Activated naive CD8-positive, alpha-beta T cell treated with anti-CD3 and anti-CD28 coated beads, Interleukin-2, amount 50 U/mL, for 16 hours (primary cell): Measurements from ENCODE around the gene BSND.
A peak's percentile ranks its signal among the peaks of the same experiment; 100 is the strongest.

ENCODE experiments used
- DNase-seq: peaks from one replicate; pipeline ENCODE4 v3.0.0-alpha.2; 2020; ENCODE audit warnings: low read depth, low spot score

Gene BSND

GRCh38 chr1:54991939-54992338, 6.8 kb upstream of the BSND start:
- no peak for DNase-seq

DNA sequence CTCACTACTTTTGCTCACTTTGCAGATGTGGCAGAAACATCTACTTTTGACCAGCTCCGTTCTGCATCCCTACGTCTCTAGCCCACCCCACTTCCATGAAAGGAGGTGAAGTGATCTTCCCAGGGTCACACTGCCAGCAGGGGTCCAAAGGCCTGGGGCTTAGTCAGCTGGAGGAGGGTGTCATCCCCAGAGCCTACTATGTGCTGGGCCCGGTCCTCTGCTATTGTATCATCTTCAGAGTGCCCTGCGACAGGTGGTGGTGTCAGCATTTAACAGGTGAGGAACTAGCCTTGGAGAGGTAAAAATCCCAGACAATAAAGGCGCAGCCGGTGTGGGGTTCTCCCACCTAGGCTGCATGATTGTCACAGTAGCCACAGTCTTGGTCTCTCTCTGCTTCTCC, 5.6 kb upstream of the BSND start:
- no peak for DNase-seq

GRCh38 chr1:54994355-54994990, 4.3 kb upstream of the BSND start:
- DNase-seq, result no peak

GRCh38 chr1:54995013-54995760, 3.5 kb upstream of the BSND start:
- no peak for DNase-seq

DNA sequence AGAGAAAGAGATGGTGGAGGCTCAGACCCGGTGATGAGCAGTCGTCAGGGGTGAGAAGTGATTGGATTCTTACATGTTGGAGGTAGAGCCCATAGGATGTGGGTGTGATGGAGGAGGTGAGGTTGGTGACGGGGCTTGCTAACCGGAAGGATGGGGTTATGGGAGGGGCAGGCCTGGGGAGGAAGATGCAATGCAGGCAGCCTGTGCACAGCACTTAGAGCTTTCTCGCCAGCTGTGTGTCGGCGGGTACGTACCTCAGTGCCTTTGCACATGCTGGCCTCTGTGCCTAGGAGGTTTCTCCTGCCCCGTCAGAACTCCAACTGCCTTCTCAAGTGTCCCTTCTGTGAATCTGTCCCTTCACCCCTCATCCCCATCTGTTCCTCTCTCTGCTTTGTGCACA, 2.9 kb upstream of the BSND start:
- DNase-seq, result no peak

GRCh38 chr1:54996359-54996868, 2.3 kb upstream of the BSND start:
- DNase-seq, result peak; percentile 51

- no peak for DNase-seq
Measured at GRCh38 chr1:54996869-54997710, 1.6 kb upstream of the BSND start.

DNA sequence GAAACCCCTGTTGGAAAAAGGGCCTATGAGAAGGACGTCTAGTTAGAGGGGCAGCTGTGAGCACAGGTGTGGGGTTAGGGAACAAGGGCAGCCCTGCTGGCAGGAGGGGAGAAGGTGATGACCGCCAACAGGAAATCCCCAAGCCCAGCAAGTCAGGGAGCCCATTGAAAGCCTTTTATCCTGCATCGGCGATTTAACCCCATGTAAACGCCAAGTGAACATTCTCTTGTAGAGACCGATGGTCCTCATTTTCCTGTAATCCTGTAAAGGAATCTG, 1.1 kb upstream of the BSND start:
- no peak for DNase-seq

- DNase-seq, result no peak
Measured at GRCh38 chr1:54998100-54998499, 633 bp upstream of the BSND start.

GRCh38 chr1:55000110-55001085, 1.7 kb downstream of the BSND start:
- no peak for DNase-seq

DNA sequence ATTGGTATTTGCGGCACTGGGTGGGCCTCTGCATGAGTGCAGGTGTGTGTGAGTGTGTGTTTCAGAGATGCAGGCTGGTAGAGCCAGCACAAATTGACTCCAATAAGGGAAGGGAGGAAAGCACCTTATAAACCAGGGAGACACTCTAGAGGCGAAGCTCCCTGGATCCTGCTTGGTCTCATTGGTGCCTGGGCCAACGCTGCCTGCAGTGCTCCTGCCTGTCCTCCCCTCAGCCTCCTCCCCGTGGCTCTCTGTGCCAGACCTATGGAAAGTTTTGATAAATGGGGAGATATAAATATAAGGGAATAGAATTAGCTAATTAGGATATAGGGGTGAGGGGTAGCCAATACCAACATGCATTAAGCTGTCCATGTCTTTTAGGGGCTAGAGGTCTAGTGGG, 2.6 kb downstream of the BSND start:
- DNase-seq, result no peak

- DNase-seq, result no peak
Measured at GRCh38 chr1:55002686-55003085, 4.0 kb downstream of the BSND start.

- DNase-seq, result no peak
Measured at GRCh38 chr1:55005351-55006140, 6.8 kb downstream of the BSND start.

DNA sequence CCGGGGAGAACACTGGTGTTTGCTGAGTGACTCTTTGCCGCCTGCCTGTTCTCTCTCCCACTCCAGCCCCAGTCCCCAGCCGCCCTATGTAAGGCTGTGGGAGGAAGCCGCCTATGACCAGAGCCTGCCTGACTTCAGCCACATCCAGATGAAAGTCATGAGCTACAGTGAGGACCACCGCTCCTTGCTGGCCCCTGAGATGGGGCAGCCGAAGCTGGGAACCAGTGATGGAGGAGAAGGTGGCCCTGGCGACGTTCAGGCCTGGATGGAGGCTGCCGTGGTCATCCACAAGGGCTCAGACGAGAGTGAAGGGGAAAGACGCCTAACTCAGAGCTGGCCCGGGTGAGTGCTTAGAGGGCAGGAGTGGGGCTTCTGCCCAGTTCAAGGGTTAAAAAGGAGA, 8.2 kb downstream of the BSND start:
- no peak for DNase-seq

DNA sequence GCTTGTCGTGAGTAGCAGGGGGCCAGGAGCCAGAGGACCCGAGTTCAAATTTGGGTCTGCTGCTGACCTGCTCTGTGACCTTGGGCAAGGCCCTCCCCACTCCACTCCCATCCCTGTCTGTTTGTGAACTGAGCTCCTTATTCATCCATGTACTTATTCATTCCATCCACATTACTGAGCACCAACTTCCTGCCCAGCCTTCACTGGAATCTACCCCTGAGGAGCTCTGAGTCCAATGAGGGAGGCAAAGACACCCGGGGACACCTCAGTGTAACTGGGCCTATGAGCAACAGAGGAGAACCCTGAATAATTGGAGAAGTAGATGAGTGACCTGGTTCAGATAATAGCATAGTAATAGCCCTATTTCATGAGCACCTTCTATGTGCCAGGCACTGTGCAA, 8.9 kb downstream of the BSND start:
- no peak for DNase-seq

DNA sequence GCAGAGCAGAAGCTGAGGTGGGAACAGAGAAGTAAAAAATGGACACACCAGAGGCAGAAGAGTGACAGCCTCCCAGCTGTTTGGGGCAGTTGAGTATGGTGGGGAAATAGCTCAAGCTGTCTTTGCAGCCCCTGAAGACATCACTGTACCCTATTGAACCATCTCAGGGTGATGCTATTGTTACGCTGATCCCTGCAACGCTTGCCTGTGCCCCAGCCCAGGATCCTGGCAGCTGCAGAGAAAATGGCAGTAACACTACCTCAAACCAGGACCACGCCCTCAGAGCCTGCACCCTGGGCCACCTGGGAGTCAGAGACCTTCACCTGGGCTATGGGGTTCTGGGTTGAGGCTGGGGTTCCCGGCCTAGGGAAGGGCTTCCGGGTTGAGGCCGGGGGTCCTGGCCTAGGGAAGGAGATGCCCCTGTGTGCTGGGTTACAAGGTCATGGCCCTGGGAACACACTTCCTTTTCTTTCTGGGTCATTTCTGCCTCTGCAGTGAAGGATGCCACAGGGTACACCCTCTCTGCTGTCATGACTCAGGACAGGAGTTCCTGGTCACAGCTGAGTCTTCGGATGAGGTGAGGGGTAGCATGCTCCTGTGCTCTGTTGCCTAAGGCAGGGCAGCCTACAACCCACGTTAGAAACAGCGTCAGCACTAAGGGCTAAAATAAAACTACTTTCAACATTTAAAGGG, 11.6 kb downstream of the BSND start:
- no peak for DNase-seq

DNA sequence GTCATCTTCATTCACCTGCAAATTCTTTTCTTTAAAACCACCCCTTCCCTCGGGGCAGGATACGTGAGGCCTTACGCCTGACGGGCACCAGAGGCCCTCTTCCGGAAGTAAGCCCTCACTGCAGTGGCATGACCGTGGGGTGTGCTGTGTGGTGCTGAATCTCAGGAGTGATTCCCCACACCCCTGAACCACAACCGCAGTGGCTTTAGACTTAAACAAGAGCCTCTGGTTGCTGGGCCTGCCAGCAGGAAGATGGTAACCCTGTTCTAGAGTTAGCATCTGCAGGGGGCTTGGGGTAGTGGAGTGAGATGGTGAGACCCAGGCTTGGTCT, 12.1 kb downstream of the BSND start:
- DNase-seq, result no peak

- no peak for DNase-seq
Measured at GRCh38 chr1:55012661-55013060, 13.9 kb downstream of the BSND start.

GRCh38 chr1:55015123-55015522, 16.4 kb downstream of the BSND start:
- DNase-seq, result no peak
